Endothelial cell of umbilical vein (primary cell): Measurements from ENCODE around the gene SPATA22. TPM values are rescaled to one million over a fixed set of nuclear protein-coding genes. Genes with fewer than 3 reads are reported as not detected.

ENCODE experiments used
- BruUV-seq: library from RNA; stranded (reverse); fragments of 400-500 nt; replicated peaks from 2 replicates; lab custom pipeline; 2021; lab: Mats Ljungman, UMichigan
- CTCF ChIA-PET: fragments of 300-600, 350-600 bp; sonication (Branson Sonifier 250); formaldehyde crosslinking; loops from one replicate; lab custom pipeline; 2021; ENCODE audit warnings: antibody characterized with exemption, inconsistent platforms; lab: Charles Lee
- POLR2A ChIA-PET: fragments of 300-600, 350-600 bp; sonication (Branson Sonifier 250); formaldehyde crosslinking; loops from one replicate; lab custom pipeline; 2021; ENCODE audit warnings: antibody characterized with exemption, inconsistent platforms; lab: Charles Lee
- DNase-seq: peaks from one replicate; pipeline ENCODE4 v3.0.0-alpha.2; 2011; ENCODE audit warnings: low read depth, low spot score
- FAIRE-seq: peaks from 2 replicates; lab custom pipeline; 2011; peaks lifted over from hg19 to GRCh38; lab: Jason Lieb, UNC
- H2AFZ ChIP-seq: 2 replicates; pipeline ENCODE4 v1.6.0; 2012; ENCODE audit warnings: low read depth, low read length, control low read depth, inconsistent platforms
- H3K27ac ChIP-seq: 2 replicates; pipeline ENCODE4 v1.5.1; 2011; ENCODE audit warnings: low read depth, mild to moderate bottlenecking, control low read depth, low read length, moderate library complexity; ENCODE audit not compliant: insufficient read depth
- H3K27me3 ChIP-seq, 2 experiments: 2 replicates each; pipeline versions ENCODE4 v1.6.0 to v1.6.1; 2011; ENCODE audit warnings: low read length in 2 of 2, mixed read lengths in 1 of 2; ENCODE audit not compliant: control insufficient read depth in 2 of 2, insufficient read depth in 2 of 2
- H3K36me3 ChIP-seq, 2 experiments: 2 replicates in 1 of 2; 3 replicates in 1 of 2; pipeline ENCODE4 v1.5.1; 2011; ENCODE audit warnings: low read length in 2 of 2, mild to moderate bottlenecking in 1 of 2, moderate library complexity in 1 of 2; ENCODE audit not compliant: control insufficient read depth in 2 of 2, insufficient read depth in 2 of 2; ENCODE audit errors: extremely low read depth in 1 of 2
- H3K4me1 ChIP-seq: 3 replicates; pipeline ENCODE4 v1.5.1; 2011; ENCODE audit warnings: mild to moderate bottlenecking, low read length; ENCODE audit not compliant: control insufficient read depth, insufficient read depth; ENCODE audit errors: extremely low read depth
- H3K4me2 ChIP-seq: 2 replicates; pipeline ENCODE4 v1.6.1; 2011; ENCODE audit warnings: low read length, control low read depth, mixed read lengths; ENCODE audit not compliant: insufficient read depth
- H3K4me3 ChIP-seq, 3 experiments: fragments of 200-600 bp in 1 of 3; sonication (generic), shearing (Covaris generic) in 1 of 3; replicated peaks in 1 of 3; 2 replicates each; pipeline ENCODE4 v1.5.1; 2011 to 2016; ENCODE audit warnings: control low read depth in 3 of 3, low read length in 3 of 3, mild to moderate bottlenecking in 2 of 3, inconsistent platforms in 1 of 3, low read depth in 1 of 3, moderate library complexity in 1 of 3; ENCODE audit not compliant: insufficient read depth in 1 of 3
- H3K79me2 ChIP-seq: 2 replicates; pipeline ENCODE4 v1.6.0; 2012; ENCODE audit warnings: low read length, inconsistent platforms; ENCODE audit not compliant: control insufficient read depth, insufficient read depth
- H3K9ac ChIP-seq: replicated peaks from 2 replicates; pipeline ENCODE3; 2011; ENCODE audit warnings: low read length, control low read depth; ENCODE audit not compliant: insufficient read depth; ENCODE audit errors: extremely low read depth
- H3K9me1 ChIP-seq: replicated peaks from 3 replicates; pipeline ENCODE4 v1.6.0; 2011; ENCODE audit warnings: mild to moderate bottlenecking, low read length; ENCODE audit not compliant: control insufficient read depth, insufficient read depth; ENCODE audit errors: extremely low read depth
- H3K9me3 ChIP-seq: replicated peaks from 2 replicates; pipeline ENCODE4 v1.5.1; 2012; ENCODE audit warnings: low read length, inconsistent platforms; ENCODE audit not compliant: control insufficient read depth, insufficient read depth
- H4K20me1 ChIP-seq: replicated peaks from 2 replicates; pipeline ENCODE3; 2011; ENCODE audit warnings: mild to moderate bottlenecking, low read length; ENCODE audit not compliant: control insufficient read depth, insufficient read depth; ENCODE audit errors: extremely low read depth
- EZH2 ChIP-seq: IDR thresholded peaks from 2 replicates; pipeline ENCODE4 v1.6.1; 2012; ENCODE audit warnings: borderline replicate concordance, low read depth, mild to moderate bottlenecking, moderate library complexity, low read length, inconsistent platforms; ENCODE audit not compliant: severe bottlenecking
- FOS ChIP-seq: IDR thresholded peaks from 2 replicates; pipeline ENCODE4 v1.6.1; 2011; ENCODE audit warnings: mild to moderate bottlenecking, low read length, moderate library complexity, borderline replicate concordance; ENCODE audit not compliant: insufficient read depth
- GATA2 ChIP-seq: IDR thresholded peaks from 2 replicates; pipeline ENCODE4 v1.7.0; 2011; ENCODE audit warnings: low read depth, mild to moderate bottlenecking, moderate library complexity, mixed read lengths, low read length; ENCODE audit not compliant: insufficient read length, insufficient read depth
- JUN ChIP-seq: IDR thresholded peaks from 2 replicates; pipeline ENCODE4 v1.6.1; 2011; ENCODE audit warnings: borderline replicate concordance, low read depth; ENCODE audit not compliant: insufficient read length, insufficient read depth
- MYC ChIP-seq: IDR thresholded peaks from one replicate; pipeline ENCODE4 v1.6.1; 2011; ENCODE audit warnings: mild to moderate bottlenecking, low read depth, low read length
- POLR2A ChIP-seq: IDR thresholded peaks from 2 replicates; pipeline ENCODE4 v1.6.1; 2012; ENCODE audit warnings: low read depth, mild to moderate bottlenecking, control low read depth, low read length
- POLR2AphosphoS5 ChIP-seq: IDR thresholded peaks from 2 replicates; pipeline ENCODE4 v1.6.1; 2012; ENCODE audit warnings: low read depth, mild to moderate bottlenecking, control low read depth, low read length, moderate library complexity; ENCODE audit not compliant: insufficient read depth
- dilution Hi-C: fragments of 300-500 bp; cut with MboI; formaldehyde crosslinking; loops from one replicate; pipeline ENCODE4 v1.15.0; 2019; ENCODE audit warnings: low sequenced_read_pairs; ENCODE audit not compliant: extremely low pct_ligation_motif_present
- intact Hi-C: fragments of 100-400 bp; cut with micrococcal nuclease; formaldehyde crosslinking; loops from one replicate; pipeline ENCODE4 v1.10.0; 2022
- polyA plus RNA-seq, 4 experiments: library from polyadenylated mRNA; depleted of rRNA in 3 of 4; stranded (reverse) in 3 of 4; unstranded in 1 of 4; fragments of >200 nt; gene quantifications; 2 replicates each; pipeline versions ENCODE4 v1.2.1 to v1.2.3, GENCODE V29; 2011 to 2012; ENCODE audit warnings: missing spikeins in 1 of 4
- total RNA-seq: library from RNA; stranded (reverse); gene quantifications from 2 replicates; pipeline ENCODE4 v1.2.3, GENCODE V29; 2021
- TF ChIP-seq, protein P1 (sequence below): IDR thresholded peaks from 2 replicates; pipeline ENCODE4 v1.6.1; 2011; ENCODE audit not compliant: insufficient read depth, insufficient read length
- TF ChIP-seq, protein P2 (sequence below), 2 donors: IDR thresholded peaks; 1 replicate in 1 of 2; 2 replicates in 1 of 2; pipeline ENCODE4 v1.5.1; 2011; ENCODE audit warnings: low read length in 2 of 2, mild to moderate bottlenecking in 2 of 2, moderate library complexity in 2 of 2, control low read depth in 1 of 2, inconsistent platforms in 1 of 2, low read depth in 1 of 2; ENCODE audit not compliant: insufficient read depth in 1 of 2; ENCODE audit errors: extremely low read depth in 1 of 2

SPATA22 gene
- total and polyA plus RNA-seq, 2 donors (not counting 3 experiments of a cell fraction or from before 2014, with no cell fraction given): 4.3 TPM; not detected in 1

DNA sequence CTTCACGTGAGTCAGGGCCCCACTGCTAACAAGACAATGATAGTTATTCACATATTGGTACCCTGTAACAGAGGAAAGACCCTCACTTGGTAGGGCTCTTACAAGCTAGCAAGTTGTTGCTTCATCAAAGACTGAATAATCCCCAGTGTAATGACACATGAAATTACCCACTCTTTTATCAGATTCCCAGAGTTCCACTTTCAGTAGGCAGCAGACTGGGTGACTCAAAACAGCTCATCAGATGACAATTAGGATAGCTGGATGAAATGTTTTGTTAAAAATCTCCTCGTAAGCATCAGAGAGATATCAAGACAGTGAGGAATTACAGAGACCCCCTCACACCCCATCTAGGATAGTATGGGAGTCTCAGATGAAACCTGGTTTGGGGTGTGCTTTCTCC lies 31.2 kb downstream of the SPATA22 start:
- Histone ChIP-seq H3K4me3 (no peak overlapping the region), H3K4me2 (no peak overlapping the region), H3K27ac (no peak overlapping the region), H3K9me3 (peaks cover 2% of the 10 kb centered on the region), H3K79me2 (no peaks in the 10 kb centered on the region), H3K4me1 (no peaks in the 10 kb centered on the region), H3K27me3 (no peaks in the 10 kb centered on the region), H2AFZ (no peak overlapping the region), H3K9ac (no peak overlapping the region), H4K20me1 (no peaks in the 10 kb centered on the region), H3K36me3 (no peaks in the 10 kb centered on the region), H3K9me1 (no peaks in the 10 kb centered on the region)
- no TSS peak for BruUV-seq
- intact Hi-C loops: no loop called here
- no peak for DNase-seq
- dilution Hi-C loops: no loop called here
- FAIRE-seq: no peak
- TF ChIP-seq, protein P1, sequence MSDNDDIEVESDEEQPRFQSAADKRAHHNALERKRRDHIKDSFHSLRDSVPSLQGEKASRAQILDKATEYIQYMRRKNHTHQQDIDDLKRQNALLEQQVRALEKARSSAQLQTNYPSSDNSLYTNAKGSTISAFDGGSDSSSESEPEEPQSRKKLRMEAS: no peak
- TF ChIP-seq POLR2A: no peak
- TF ChIP-seq JUN: no peak
- no peak for TF ChIP-seq MYC
- no peak for TF ChIP-seq POLR2AphosphoS5
- TF ChIP-seq, protein P2, sequence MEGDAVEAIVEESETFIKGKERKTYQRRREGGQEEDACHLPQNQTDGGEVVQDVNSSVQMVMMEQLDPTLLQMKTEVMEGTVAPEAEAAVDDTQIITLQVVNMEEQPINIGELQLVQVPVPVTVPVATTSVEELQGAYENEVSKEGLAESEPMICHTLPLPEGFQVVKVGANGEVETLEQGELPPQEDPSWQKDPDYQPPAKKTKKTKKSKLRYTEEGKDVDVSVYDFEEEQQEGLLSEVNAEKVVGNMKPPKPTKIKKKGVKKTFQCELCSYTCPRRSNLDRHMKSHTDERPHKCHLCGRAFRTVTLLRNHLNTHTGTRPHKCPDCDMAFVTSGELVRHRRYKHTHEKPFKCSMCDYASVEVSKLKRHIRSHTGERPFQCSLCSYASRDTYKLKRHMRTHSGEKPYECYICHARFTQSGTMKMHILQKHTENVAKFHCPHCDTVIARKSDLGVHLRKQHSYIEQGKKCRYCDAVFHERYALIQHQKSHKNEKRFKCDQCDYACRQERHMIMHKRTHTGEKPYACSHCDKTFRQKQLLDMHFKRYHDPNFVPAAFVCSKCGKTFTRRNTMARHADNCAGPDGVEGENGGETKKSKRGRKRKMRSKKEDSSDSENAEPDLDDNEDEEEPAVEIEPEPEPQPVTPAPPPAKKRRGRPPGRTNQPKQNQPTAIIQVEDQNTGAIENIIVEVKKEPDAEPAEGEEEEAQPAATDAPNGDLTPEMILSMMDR (IDR thresholded peaks at IDR 0.05; ENCODE audit: extremely low read depth in 1 of 2, insufficient read depth in 1 of 2, low read depth in 1 of 2, low read length in 2 of 2): no peak
- no peak for TF ChIP-seq EZH2
- TF ChIP-seq FOS: no peak
- TF ChIP-seq GATA2: no peak
- ChIA-PET POLR2A (no interaction called here), CTCF (no interaction called here)
